IPS-NIHi7 (cell line): ENCODE measurements around the gene TSPAN11.

Source experiments
- DNase-seq: peaks from one replicate; pipeline ENCODE4 v3.0.0; 2012; ENCODE audit warnings: mixed read lengths; ENCODE audit errors: extremely low spot score

The TSPAN11 gene

DNA sequence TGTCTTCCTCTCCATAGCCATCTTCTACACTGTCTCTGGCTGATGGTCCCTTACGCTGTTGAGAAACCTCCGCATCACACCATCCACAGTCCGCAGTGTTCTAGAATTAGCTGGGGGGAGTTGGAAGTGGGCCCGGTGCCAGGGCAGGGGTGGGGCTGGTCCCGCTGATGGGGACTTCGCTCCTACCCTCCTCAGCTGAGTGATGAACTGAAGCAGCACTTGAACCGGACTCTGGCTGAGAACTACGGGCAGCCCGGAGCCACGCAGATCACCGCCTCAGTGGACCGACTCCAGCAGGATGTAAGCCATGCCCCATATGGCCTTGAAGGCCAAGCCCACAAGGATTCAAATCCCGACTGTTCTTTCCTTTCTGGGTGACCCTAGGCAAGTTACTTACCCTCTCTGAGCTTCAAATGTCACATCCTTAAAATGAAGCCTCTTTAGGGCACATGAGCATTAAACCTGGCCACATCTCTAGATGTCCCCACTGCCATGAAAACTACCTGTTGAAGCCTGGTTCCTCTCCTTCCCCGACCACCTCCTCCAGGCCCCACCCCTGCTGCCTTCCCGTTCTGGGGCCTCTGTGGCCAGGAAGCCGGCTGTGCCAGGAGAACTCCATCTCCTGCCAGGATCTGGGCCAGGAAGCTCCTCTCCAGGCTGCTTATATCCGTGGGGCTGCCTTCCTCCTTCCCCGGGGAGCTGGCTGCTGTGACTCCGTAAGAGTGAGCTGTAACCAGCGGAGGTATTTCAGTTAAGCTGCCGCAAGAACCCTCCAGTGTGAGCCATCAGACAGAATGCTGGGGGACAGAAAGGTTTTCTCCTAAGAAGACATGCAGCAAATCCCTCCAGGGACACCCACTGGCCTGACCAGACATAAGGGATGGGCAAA lies 53.1 kb downstream of the TSPAN11 start:
- DNase-seq = no peak

DNA sequence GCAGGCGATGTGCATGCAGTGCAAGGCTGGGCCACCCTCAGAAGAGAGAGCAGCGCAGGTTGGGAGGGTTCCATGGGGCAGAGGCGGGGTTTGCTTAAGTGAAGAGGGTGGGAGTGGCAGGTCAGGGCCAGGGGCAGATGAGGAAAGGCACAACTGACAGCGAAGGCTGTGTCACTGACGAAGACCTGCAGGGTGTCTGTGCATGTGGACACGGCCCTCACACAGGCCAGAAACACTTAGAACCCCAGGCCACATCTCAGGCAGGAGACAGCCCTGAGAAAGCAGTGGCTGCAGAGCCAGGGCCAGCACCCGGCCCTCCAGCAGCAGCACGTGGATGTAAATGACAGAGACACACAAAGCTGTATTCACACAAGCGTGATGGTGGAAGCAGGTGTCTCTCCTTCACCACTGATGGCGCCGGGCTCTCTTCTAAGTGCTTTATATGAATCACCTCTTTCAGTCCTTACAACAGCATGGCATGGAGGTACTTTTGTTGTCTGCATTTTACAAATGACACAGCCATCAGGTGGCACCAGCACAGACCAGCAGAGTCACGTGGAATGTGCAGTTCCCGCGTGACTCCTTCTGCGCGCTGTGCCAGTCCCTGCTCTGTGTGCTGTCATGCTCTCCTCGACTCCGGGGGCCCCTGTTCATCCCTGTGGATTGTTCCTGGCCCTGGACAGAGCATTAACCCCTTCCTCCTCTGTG lies 54.6 kb downstream of the TSPAN11 start:
- DNase-seq = no peak

DNA sequence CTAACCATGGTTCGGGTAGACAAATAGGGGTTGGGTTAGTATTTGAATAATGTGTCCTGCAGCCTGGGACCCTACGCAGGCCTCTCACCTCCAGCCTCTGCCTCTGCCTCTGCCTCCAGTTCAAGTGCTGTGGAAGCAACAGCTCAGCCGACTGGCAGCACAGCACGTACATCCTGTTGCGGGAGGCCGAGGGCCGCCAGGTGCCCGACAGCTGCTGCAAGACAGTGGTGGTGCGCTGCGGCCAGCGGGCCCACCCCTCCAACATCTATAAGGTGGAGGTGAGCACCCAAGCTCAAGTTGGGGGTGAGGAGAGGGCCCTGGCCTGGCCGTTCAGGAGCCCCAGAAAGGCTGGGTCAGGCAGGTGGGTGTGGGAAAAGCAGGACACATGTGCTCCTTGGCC lies 55.9 kb downstream of the TSPAN11 start:
- no peak for DNase-seq

DNA sequence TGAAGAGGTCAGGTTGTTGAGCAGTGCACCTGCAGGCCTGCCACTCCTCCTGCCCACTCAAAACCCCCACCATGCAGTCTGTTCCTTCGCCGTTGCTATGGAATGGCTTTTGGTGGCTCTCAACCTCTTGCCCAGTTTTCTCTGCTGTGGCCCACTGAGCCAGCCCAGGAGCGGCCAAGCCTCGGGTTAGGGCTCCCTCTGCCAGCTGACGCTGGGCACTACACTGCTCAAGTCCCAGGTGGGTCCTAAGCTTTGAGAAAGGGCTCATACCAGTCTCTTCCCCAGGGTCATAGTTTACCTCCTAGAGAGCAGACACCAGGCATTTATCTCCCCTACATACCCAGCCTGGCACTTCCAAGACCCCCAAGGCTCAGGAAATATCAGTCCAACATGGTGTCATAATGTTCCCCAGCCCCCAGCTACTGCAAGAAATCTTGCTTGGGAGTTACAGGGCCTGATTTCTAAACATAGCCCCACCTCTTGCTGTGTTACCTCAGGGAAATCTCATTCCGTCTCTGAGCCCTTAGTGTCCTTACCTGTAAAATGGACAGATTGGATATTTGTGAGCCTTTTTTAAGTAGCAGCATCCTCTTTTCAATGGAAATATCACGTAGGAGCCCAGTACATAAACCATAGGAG lies 59.4 kb downstream of the TSPAN11 start:
- DNase-seq = peak; percentile 90

DNA sequence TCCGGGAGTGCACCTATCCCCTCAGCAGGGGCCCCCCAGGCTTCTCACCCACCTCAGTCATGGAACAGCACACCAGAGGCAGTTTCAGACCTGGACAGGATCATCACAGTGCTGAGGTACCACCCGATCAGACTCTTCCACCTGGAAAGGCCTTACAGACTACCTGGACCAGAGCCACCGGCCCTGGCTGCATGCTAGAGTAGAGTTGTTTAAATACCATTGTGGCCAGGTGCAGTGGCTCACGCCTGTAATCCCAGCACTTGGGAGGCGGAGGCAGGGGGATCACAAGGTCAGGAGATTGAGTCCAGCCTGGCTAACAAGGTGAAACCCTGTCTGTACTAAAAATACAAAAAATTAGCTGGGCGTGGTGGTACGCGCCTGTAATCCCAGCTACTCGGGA lies 61.5 kb downstream of the TSPAN11 start:
- DNase-seq = no peak

DNA sequence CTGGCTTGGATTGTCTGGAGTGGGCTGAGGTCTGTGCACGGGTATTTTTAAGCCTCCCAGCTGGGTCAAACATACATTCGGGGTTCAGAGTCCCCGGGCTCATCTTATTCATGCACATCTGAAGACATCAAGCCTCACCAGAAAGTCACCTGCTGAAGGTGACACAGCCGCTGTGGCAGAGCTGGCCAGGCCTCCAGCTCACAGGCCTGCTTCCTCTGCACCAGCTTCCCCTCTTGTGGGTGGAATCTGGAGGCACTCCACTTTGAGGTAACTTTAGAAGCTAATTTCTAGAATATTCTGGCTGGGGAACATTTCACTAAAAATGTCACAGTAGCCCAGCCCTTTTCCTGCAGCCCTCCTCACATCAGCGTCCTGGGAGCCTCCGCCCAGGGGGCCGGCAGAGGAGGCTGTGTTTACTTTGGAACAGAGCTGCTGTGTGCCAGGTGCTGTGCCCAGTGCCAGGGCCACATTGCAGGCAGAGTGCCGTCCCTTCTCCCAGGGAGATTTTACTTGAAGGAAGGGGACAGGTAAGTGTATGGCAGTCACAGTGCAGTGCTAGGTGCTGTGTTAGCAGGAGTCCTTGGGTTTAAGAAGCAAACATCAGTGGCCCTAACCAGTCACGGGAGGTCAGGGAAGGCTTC lies 62.2 kb downstream of the TSPAN11 start:
- no peak for DNase-seq

DNA sequence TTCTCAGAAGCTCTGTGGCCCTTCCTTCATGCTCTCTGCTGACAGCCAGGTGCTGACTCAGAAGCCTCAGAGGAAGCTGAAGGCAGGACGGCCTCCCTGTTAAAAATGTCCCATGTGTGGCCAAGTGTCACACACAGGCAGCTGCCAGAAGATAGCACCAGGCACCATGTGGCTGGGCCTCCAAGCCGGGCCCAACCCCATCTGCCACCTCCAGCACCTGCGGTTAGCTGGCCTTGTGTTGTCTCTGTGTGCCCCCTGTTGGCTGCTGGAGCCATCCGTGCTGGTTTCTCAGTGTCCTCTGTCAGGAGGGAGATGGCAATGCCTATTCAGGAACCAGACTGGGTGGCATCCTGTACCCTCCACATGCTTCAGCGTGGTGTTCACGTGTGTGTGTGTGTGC lies 63.2 kb downstream of the TSPAN11 start:
- peak; percentile 86 for DNase-seq

DNA sequence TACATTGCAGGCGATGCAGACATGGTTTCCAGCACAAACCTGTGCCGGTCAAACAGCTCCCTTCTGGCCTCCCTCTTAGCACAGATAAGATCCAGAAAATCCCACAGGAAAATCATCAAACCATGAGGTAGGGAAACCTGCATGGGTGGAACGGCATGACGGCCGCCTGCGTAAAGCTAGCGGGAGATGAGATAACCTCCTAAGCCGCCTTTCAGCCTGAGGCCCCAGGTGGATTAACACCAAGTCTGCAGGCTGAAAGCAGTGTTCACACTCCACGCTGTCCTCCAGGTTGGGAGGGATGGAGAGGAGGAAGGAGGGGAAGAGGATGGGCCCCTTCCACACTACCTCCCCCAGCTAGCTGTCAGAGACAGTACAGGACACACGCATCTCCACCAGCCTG lies 63.8 kb downstream of the TSPAN11 start:
- no peak for DNase-seq

DNA sequence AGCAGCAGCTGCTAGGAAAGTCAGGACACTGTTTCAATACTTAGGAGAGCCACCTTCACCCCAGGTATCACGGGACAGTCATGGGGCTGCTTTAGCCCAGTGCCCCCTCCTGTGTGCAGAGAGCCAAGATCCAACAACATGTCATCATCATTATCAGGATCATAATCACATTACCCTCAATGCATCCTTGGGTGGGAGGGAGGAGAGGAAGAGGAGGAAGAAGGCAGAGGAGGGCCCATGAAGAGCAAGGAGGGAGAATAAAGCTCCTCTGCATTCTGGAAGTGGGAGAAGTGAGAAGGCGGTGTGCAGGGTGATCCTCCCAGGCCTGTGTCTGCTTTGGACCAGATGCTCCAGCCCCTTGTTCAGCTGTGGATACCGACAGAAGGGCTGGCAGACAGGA lies 64.2 kb downstream of the TSPAN11 start:
- no peak for DNase-seq

DNA sequence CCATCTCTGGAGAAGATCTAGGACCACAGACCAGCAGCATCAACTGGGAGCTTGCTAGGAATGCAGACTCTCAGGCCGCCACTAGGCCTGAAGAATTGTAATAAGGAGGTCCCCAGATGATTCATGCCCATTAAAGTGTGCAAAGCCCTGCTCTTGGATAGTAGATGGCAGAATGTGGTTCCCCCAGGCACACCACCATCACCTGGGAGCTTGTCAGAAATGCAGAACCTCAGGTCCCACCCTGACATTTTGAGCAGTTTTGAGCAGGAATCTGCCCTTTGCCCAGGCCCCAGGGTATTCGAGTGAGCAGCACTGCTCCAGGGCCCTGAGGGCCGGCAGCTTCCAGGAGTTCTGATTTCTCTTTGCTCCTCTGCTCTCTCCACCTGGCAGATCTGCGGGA lies 64.9 kb downstream of the TSPAN11 start:
- no peak for DNase-seq

DNA sequence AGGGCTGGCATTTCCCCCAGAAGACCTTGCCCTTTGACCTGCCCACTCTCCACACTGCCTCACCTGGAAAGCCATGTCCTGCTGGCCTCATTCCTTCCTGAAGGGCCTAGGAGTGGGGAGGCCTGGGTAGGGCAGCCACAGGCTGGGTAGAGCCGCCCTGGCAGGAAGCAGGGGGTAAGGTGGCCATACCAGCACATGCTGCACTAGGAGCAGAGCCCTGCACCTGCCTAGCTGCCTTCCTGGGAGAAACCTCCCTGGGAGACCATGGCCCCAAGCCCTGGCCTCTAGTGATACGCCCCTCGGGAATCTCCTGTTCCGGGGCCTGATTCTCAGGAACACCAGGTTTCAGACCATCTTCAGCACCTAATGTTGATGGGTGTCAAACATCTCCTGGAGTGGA lies 65.8 kb downstream of the TSPAN11 start:
- no peak for DNase-seq

DNA sequence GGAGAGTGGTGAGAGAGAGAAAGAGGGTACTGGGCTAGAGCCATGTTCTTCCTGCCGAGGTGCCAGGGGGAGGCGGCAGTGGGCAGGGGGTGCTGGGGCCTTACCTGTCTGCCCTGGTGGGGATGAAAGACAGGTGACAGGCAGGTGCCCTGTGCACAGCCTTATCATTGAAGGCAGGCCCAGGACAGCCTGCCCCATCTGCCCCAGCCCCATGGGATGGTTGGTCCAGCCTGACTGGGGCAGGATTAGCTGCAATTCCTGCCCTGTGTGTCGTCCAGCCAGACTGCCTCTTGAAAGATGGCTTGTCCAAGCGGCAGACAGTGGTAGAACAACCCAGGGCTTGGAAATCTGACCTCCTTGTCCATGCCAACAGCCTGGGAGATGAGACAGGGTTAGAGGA lies 67.2 kb downstream of the TSPAN11 start:
- DNase-seq = no peak

DNA sequence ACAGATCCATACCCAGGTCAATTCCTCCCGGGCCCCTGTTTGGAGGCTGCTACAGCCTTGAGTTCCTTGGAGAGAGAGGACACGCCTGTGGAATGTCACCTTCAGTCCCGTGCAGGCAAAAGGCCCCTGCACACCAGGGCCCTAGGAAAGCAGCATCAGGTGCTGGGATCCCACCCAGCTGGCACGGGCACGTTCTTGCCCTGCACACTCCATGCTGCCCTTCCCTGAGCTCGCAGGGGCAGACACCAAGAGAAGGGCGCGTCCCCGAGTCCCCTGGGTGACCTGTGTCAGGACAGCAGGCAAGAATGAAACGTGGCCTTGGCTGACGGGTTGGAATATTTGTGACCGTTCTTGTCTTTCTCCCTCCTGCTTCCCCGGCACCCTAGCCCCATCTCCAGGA lies 67.7 kb downstream of the TSPAN11 start:
- DNase-seq = no peak

DNA sequence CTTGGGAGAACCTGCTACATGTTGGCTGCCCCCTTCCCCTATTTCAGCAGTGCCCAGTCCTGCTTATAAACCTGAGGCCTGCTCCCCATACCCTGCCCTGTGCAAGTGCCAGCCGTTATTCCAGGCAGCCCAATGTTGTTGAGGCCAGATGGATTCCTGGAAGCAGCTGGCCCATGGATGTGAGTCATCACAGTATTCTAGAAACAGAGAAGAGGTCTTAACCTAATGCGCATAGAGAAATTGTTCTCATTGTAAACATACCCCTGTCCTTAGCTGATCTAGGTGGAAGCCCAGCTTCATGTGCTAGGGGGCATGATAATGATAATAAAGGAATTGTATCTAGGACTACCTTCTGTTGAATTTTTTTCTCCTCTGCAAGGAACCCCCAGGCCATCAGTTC lies 69.7 kb downstream of the TSPAN11 start:
- DNase-seq = no peak

DNA sequence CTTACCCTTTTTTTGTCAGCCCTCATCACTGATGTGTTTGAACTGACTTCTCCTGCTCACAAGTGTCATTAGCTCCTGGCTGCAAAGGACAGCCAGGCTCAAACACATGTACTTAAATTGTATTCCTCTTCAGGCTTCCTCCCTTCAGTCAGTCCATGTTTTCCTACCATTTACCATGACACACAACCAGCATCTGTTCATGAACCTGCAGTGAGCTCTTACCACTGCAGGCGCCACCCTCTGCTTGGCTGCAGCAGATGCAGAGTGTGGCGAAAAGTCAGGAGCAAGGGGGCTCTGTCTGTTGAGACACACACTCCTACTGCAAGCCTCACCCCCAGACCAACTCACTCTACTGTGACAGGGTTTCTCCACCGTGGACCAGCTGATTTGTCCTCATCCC lies 70.2 kb downstream of the TSPAN11 start:
- no peak for DNase-seq

DNA sequence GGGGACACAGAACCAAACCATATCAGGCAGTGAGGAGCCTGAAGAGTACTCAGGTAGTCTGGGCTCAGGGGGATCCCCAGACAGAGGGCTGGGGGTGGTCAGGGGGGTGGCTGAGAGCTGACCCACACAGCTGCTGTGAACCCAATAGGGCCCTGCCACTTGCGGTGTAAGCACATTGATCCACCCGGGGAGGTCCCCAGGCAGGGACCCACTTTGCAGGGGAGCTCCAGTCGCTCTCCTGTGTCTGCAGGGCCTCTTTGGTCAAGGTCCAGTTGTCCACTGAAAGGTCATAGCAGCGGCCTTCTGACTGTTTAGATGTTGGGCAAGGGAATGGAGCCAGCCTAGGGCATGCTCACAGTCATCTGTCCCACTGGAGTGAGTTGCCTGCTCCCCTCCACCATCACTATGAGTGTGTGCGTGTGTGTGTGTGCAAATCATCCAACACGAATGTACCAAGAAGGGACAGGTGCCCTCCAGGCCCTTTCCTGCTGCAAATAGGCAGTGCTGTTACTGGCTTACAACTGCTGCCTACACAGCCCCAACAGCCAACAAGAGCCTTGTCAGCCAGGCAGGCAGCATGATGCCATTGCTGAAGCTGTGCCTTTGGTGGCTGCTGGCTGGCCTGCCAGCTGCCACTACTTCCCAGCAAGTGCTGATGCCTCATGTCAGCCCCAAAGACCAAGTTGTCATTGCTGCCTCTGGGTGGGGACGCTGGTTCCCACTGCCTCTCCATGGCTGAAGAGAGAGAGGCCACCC lies 71.3 kb downstream of the TSPAN11 start:
- no peak for DNase-seq

DNA sequence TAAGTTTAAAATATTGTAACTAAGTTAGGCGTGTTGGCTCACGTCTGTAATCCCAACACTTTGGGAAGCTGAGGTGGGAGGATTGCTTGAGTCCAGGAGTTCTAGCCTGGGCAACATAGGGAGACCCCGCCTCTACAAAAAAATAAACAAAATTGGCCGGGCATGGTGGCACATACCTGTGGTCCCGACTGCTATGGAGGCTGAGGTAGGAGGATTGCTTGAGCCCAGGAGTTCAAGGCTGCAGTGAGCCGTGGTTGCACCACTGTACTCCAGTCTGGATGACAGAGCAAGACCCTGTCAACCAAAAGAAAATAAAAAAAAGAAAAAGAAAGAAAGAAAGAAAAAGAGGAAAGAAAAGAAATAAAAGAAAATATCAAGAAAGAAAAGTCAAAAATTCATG lies 72.5 kb downstream of the TSPAN11 start:
- DNase-seq = no peak

DNA sequence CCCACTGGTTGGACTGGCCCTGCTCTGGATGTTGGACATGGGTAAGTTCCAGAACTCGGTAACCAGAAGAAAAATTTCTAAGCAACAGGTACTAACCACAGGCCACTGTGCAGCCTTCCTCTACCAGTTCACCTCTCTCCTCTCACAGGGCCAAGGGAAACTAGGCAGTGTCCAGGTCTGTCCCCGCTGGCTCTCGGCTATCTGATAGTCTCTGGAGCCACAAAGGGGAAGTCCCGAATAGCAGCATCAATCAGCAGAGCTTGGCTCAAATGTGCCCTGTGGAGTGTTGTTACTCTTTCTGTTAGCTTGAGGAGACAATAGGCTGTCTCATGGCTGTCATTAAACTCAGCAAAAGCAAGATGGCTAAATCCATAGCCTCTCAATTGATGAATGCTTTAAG lies 73.2 kb downstream of the TSPAN11 start:
- no peak for DNase-seq

DNA sequence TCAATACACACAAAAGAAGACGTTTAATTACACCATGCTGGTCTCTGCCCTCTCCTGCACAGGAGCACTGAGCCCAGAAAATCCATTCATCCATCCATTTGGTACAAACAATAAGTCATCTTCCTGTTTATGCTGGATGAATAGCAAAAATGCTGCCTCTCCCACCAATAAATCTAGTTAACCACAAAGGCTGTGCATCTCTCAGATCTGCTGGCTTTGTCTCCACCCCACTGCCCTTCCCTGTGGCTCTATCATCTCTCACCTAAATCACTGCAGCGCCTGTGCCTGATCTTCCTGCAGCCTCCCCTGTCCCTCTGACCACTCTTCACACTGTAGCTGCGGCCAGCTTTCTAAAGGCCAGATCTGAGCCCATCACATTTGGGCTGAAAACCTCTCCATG lies 74.2 kb downstream of the TSPAN11 start:
- no peak for DNase-seq

DNA sequence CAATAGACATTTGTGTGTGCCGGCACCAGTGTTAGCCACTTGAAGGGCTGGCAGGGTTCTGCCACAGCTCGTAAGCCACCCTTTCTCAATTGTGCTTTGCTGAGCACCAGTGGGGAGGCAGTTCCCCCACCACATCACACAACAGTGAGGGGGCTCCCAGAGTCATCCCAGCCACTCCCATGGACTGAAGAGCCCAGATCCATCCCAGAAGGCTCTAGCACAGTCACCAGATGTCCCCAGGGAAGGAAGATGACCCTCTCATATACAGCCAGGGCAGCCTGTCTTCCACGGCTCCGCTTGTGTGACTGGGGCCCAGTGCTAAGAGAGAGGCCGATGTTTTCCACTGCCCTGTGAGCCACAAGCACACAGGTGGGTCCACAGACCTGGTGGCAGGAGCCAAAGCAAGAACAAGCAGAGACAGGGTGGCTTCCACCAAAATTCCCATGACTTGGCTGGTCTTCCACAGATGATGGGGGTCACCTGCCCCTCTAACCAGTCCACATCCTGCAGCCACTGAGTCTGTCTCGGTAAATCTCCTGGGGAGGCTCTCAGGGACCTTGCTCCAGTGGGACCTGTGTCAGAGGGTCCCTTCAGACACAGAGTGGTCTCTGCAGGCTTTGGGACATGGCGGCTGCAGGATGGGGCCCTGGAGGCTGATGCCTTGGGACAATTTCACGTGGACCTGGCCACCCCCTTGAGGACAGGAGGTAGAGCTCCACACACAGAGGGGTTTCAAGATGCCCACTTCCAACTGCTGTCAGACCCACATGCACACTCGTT lies 75.2 kb downstream of the TSPAN11 start:
- no peak for DNase-seq

DNA sequence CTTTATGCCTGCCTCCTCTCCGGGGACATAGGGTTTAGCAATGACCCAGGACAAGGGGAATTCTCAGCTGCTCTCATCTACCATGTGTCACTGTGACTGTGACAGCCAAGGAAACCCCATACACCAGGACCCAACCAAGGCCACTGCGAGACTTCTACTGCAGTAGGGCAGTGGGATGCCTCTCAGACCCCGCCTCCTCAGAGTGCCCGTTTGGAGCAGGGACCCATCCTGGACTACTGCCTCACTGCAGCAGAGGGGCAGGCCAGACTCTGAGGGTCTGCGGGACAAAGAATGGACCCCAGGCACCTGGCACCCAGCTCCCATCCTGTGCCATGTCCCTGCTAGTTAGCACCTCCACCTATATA lies 75.8 kb downstream of the TSPAN11 start:
- DNase-seq = no peak
